ENCODE results near the gene ETNK2.

ETNK2 gene

DNA sequence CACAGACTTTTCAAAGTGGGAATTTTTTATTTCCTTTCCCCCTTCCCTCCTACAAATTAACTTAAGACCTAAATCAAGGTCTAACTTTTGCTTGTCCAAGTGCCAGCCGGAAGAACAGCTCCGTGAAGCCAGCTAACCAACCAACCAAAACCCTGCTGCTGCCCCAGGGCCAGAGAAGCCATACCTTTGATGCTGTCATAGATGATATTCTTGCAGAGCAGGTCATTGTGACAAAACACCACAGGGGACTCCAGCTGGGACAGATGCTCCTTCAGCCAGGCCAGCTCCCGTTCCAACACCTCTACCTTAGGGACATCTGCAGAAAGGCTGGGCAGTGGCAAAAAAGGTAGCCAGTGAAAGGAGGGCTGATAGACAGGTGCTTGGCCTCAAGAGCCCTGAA, 10.7 kb downstream of the ETNK2 start:
- TF ChIP-seq, protein P1, sequence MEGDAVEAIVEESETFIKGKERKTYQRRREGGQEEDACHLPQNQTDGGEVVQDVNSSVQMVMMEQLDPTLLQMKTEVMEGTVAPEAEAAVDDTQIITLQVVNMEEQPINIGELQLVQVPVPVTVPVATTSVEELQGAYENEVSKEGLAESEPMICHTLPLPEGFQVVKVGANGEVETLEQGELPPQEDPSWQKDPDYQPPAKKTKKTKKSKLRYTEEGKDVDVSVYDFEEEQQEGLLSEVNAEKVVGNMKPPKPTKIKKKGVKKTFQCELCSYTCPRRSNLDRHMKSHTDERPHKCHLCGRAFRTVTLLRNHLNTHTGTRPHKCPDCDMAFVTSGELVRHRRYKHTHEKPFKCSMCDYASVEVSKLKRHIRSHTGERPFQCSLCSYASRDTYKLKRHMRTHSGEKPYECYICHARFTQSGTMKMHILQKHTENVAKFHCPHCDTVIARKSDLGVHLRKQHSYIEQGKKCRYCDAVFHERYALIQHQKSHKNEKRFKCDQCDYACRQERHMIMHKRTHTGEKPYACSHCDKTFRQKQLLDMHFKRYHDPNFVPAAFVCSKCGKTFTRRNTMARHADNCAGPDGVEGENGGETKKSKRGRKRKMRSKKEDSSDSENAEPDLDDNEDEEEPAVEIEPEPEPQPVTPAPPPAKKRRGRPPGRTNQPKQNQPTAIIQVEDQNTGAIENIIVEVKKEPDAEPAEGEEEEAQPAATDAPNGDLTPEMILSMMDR (IDR thresholded peaks at IDR 0.05; ENCODE audit: borderline replicate concordance, insufficient read depth, low read depth, low read length): no peak
- no peak overlapping the region for H3K4me3 ChIP-seq (ENCODE audit: low read depth, low read length)

DNA sequence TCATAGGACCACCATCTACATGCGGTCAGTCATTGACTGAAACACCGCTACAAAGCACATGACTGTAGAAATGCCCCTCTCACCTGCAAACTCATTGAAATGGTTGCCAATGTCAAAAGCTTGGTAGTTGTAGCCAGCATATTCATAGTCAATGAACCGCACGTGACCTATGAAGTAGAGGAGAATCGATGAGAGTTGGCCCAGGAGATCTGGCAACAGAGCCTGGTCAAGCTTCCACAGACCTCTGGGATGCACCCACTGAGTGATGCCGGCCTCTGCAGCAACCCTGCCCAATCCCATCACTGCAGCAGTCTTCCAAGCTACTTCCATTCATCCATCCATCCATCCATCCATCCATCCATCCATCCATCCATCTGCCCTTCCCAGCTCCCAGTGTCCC, 11.9 kb downstream of the ETNK2 start:
- H3K4me3 ChIP-seq (ENCODE audit: low read depth, low read length): no peak overlapping the region
- TF ChIP-seq, protein P1 (IDR thresholded peaks at IDR 0.05; ENCODE audit: borderline replicate concordance, insufficient read depth, low read depth, low read length): no peak

DNA sequence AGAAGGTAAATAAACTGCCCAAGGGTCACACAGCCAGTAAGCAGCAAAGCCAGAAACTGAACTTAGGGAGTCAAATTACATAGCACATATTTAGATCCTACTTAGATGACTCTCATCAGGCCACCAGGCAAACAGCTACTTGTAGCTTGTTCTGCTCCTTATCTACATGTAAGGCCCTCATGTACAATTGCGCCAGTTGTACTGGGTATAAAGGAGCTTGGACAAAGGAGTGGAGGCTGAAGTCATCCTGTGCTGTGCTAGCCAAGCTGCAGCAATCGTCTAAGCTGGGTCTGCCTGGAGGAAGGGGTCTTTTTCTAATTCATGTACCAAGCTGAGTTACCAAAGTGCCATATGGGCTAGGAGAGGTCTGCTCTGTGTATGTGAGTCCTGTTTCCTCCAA, 12.8 kb downstream of the ETNK2 start:
- TF ChIP-seq, protein P1 (IDR thresholded peaks at IDR 0.05; ENCODE audit: borderline replicate concordance, insufficient read depth, low read depth, low read length): no peak
- H3K4me3 ChIP-seq (ENCODE audit: low read depth, low read length): no peak overlapping the region

DNA sequence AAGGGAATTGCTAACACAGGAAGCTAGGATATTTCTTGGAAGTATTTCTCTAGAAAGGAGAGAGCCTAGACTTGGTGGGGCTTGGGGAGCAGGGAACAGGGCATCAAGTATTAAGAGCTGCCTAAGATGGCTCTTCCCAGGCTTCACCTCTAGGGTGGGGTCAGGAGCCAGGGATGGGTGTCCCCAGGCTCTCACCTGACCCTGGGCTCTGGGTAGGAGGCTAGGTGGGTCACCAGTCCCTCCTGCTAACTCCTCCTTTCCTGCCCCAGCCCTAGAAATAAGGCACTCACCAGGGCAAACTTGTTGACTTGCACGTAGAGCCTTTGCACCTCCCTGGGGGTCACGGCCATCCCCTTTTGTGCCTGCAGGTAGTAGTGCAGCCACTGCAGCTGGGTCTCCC, 15.0 kb downstream of the ETNK2 start:
- no peak overlapping the region for H3K4me3 ChIP-seq (ENCODE audit: low read depth, low read length)
- TF ChIP-seq, protein P1 (IDR thresholded peaks at IDR 0.05; ENCODE audit: borderline replicate concordance, insufficient read depth, low read depth, low read length): no peak

DNA sequence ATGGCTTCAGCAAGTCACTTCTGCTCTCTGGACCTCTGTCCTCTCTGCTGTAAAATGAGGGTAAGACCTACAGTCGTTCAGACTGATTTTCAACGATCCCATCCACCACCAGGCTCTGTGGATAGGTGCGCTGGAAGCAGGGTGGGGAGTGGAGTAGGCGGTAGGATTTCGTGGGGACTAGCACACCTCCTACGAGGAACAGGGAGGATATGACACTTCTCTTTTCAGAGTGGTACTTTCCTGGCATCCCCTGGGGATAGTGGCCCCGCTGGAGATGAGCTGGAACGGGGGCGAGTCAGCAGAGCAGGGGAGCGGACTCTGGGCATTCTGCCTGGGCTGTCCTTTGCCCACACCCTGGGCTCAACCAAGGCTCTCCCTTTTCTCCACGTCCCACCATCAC, 17.7 kb downstream of the ETNK2 start:
- TF ChIP-seq, protein P1 (IDR thresholded peaks at IDR 0.05; ENCODE audit: borderline replicate concordance, insufficient read depth, low read depth, low read length): no peak
- H3K4me3 ChIP-seq (ENCODE audit: low read depth, low read length): no peak overlapping the region

DNA sequence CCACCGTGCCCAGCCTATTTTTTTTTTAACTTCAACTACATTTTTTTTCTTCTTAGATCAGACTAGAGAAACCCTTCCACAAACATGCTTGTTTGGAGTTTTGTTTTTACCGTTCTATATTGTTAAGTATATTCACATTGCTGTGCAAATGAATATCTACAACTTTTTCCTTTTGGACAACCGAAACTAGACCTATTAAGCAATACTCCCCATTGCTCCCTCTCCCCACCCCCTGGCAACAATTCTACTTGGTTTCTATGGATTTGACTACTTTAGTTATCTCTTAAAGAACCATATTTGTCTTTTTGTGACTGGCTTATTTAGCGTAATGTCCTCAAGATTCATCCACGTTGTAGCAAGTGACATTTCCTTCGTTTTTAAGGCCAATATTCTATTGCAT, 19.1 kb downstream of the ETNK2 start:
- no peak overlapping the region for H3K4me3 ChIP-seq (ENCODE audit: low read depth, low read length)
- TF ChIP-seq, protein P1 (IDR thresholded peaks at IDR 0.05; ENCODE audit: borderline replicate concordance, insufficient read depth, low read depth, low read length): no peak

DNA sequence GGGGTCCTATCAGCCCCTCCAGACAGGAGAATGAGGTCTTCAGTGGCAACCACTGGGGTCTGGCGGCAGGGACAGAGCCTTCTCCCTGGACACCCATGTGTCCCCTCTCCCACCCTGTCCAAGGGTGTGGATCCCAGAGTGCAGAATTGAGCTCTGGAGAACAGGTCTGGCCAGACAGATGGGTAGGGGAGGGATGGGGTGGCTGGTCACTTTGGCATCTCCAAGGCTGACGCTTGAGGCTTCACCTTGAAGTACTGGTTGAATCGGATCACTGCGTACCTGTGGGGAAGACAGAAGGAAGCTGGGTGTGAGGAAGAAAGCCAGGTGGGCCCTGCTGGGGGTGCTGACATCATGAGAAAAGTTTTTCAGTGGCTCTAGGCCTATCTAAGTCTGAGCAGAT, 19.9 kb downstream of the ETNK2 start:
- TF ChIP-seq, protein P1 (IDR thresholded peaks at IDR 0.05; ENCODE audit: borderline replicate concordance, insufficient read depth, low read depth, low read length): no peak
- no peak overlapping the region for H3K4me3 ChIP-seq (ENCODE audit: low read depth, low read length)

Data from GM12875 (cell line).